GM12878 (cell line): ENCODE measurements around the gene NIN. TPM values are rescaled to one million over a fixed set of nuclear protein-coding genes. Genes with fewer than 3 reads are reported as not detected.

Source experiments
- ATAC-seq: fragments of 200-7000 bp; cut with Tn5 transposase; 3 replicates; pipeline ENCODE4 v1.9.1; 2020; ENCODE audit warnings: mild to moderate bottlenecking, moderate library complexity
- BruUV-seq: library from RNA; stranded (reverse); fragments of 400-500 nt; replicated peaks from 2 replicates; lab custom pipeline; 2021; lab: Mats Ljungman, UMichigan
- CTCF ChIA-PET: fragments of 300-600 bp; sonication (Branson Sonifier 250); formaldehyde crosslinking; extraction: SDS; loops from one replicate; lab custom pipeline; 2021; ENCODE audit warnings: inconsistent platforms; lab: Yijun Ruan, JAX
- POLR2A ChIA-PET: fragments of 350-600 bp; formaldehyde crosslinking; extraction: SDS; loops from one replicate; lab custom pipeline; 2021; ENCODE audit warnings: inconsistent platforms; lab: Charles Lee
- RAD21 ChIA-PET: fragments of 300-600 bp; sonication (Branson Sonifier 250); formaldehyde crosslinking; loops from one replicate; lab custom pipeline; 2023; ENCODE audit warnings: antibody characterized with exemption; ENCODE audit not compliant: unreplicated experiment; lab: Charles Lee
- SMC1A ChIA-PET: fragments of 300-600 bp; sonication (Branson Sonifier 250); formaldehyde crosslinking; loops from one replicate; lab custom pipeline; 2023; ENCODE audit not compliant: unreplicated experiment, uncharacterized antibody; lab: Charles Lee
- DNase-seq: peaks from one replicate; pipeline ENCODE4 v3.0.0-alpha.2; 2011; ENCODE audit warnings: low read depth, low spot score
- FAIRE-seq: peaks from 3 replicates; lab custom pipeline; 2011; peaks lifted over from hg19 to GRCh38; lab: Jason Lieb, UNC
- H2AFZ ChIP-seq: 2 replicates; pipeline ENCODE4 v1.6.0; 2011; ENCODE audit warnings: low read depth, low read length, control low read depth; ENCODE audit not compliant: control insufficient read depth
- H3K27ac ChIP-seq: 2 replicates; pipeline ENCODE4 v1.5.1; 2011; ENCODE audit warnings: control low read depth; ENCODE audit not compliant: control insufficient read depth, insufficient read depth
- H3K27me3 ChIP-seq, 2 experiments: replicated peaks in 1 of 2; 2 replicates each; pipeline versions ENCODE4 v1.6.0 to v1.6.1; 2011; ENCODE audit warnings: low read length in 1 of 2; ENCODE audit not compliant: control insufficient read depth in 2 of 2, insufficient read depth in 2 of 2
- H3K36me3 ChIP-seq, 2 experiments: 2 replicates each; pipeline ENCODE4 v1.5.1; 2011; ENCODE audit warnings: low read length in 1 of 2; ENCODE audit not compliant: control insufficient read depth in 2 of 2, insufficient read depth in 2 of 2
- H3K4me1 ChIP-seq: 2 replicates; pipeline ENCODE4 v1.6.1; 2011; ENCODE audit warnings: mild to moderate bottlenecking, low read length, moderate library complexity, mixed read lengths; ENCODE audit not compliant: control insufficient read depth, insufficient read depth
- H3K4me2 ChIP-seq: 2 replicates; pipeline ENCODE4 v1.6.0; 2011; ENCODE audit warnings: control low read depth; ENCODE audit not compliant: control insufficient read depth, insufficient read depth
- H3K4me3 ChIP-seq: fragments of 200-600 bp; sonication (generic); 2 replicates; pipeline ENCODE4 v1.5.1; 2016
- H3K79me2 ChIP-seq: 2 replicates; pipeline ENCODE4 v1.6.0; 2011; ENCODE audit warnings: low read length; ENCODE audit not compliant: control insufficient read depth, insufficient read depth
- H3K9ac ChIP-seq: 2 replicates; pipeline ENCODE4 v1.8.0; 2011; ENCODE audit warnings: low read length, control low read depth, mixed read lengths; ENCODE audit not compliant: control insufficient read depth, insufficient read depth
- H3K9me3 ChIP-seq: replicated peaks from 3 replicates; pipeline ENCODE4 v1.5.1; 2011; ENCODE audit warnings: mild to moderate bottlenecking, low read length; ENCODE audit not compliant: control insufficient read depth, insufficient read depth
- H4K20me1 ChIP-seq: 2 replicates; pipeline ENCODE4 v1.6.0; 2011; ENCODE audit not compliant: control insufficient read depth, insufficient read depth
- RAD51 ChIP-seq: fragments of 450-650 bp; IDR thresholded peaks from 2 replicates; pipeline ENCODE4 v1.6.1; 2016; ENCODE audit warnings: moderate library complexity, mild to moderate bottlenecking, inconsistent platforms
- RB1 ChIP-seq: fragments of 450-650 bp; formaldehyde crosslinking; IDR thresholded peaks from 2 replicates; pipeline ENCODE4 v1.6.1; 2017; ENCODE audit warnings: mild to moderate bottlenecking, borderline replicate concordance
- SP1 ChIP-seq: IDR thresholded peaks from one replicate; pipeline ENCODE4 v1.6.1; 2011; ENCODE audit warnings: low read depth, low read length
- SUZ12 ChIP-seq: fragments of 200-600 bp; sonication (generic); IDR thresholded peaks from one replicate; pipeline ENCODE4 v1.6.1; 2018; ENCODE audit warnings: antibody characterized with exemption, mild to moderate bottlenecking; ENCODE audit not compliant: unreplicated experiment
- WGBS: methylation state at CpG from one replicate; pipeline ENCODE4 v1.1.6; 2016; ENCODE audit warnings: low lambda C conversion rate; ENCODE audit not compliant: insufficient replicate concordance, insufficient coverage; ENCODE audit errors: missing lambda C conversion rate; 5-methylcytosine and 5-hydroxymethylcytosine counted together
- in situ Hi-C: fragments of 300-500 bp; cut with MboI; formaldehyde crosslinking; loops from 9 replicates; pipeline ENCODE4 v1.14.3; 2018; ENCODE audit warnings: mixed read lengths
- intact Hi-C: fragments of 100-400 bp; cut with micrococcal nuclease; formaldehyde crosslinking; loops from one replicate; pipeline ENCODE4 v1.14.2; 2022; ENCODE audit not compliant: unreplicated experiment
- polyA plus RNA-seq, 11 experiments: library from polyadenylated mRNA; depleted of rRNA in 4 of 11; unstranded in 6 of 11; stranded (reverse) in 5 of 11; fragments of >200 nt; fragmentation: Nextera tagmentation in 4 of 11; fragmentation: Illumina TruSeq in 1 of 11; extraction: Ambion mirVana in 4 of 11; extraction: Trizol in 1 of 11; gene quantifications; 1 replicate in 1 of 11; 2 replicates in 10 of 11; pipeline versions ENCODE4 v1.2.1 to v1.2.3, GENCODE V29; 2011 to 2016; ENCODE audit warnings: inconsistent platforms in 2 of 11, missing spikeins in 2 of 11, low read depth in 1 of 11
- total RNA-seq, 4 experiments: library from RNA; depleted of rRNA in 3 of 4; stranded (reverse); fragments of >200 nt in 3 of 4; fragmentation: Illumina TruSeq in 1 of 4; extraction: Trizol in 1 of 4; gene quantifications; 2 replicates each; pipeline versions ENCODE4 v1.2.1 to v1.2.3, GENCODE V29; 2013 to 2021
- TF ChIP-seq, protein P1 (sequence below): IDR thresholded peaks from 2 replicates; pipeline ENCODE4 v1.6.1; 2012; ENCODE audit warnings: low read length, inconsistent platforms

Gene NIN
- total and polyA plus RNA-seq, 10 of the 15 experiments (the other 5 are each of a cell fraction or from before 2014, with no cell fraction given): 16.2 to 135 (median 70.3) TPM

DNA sequence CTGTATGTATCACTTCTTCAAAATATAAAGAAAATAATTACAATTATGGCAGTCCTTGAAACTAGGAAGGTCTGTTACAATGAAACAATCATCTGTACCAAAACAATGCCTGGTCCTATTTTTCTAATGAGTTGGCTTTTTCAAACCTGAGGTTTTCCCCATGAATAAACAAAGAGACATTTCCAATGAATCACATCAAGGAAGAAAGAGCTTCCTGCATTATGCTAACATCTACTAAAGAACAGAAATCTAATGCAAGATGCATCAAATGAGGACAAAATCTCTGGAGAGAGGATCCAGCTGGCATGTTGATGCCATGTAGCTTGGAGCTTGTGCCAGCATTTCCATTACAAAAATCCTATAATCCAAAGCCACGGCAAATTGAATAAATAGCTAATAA lies 29.3 kb downstream of the NIN start:
- TSS peak; percentile 4 for BruUV-seq
- H3K27ac ChIP-seq: no peak overlapping the region
- no peak for ATAC-seq
- H3K4me2 ChIP-seq: no peak overlapping the region
- no peak overlapping the region for H3K9ac ChIP-seq
- no peak overlapping the region for H2AFZ ChIP-seq
- ChIA-PET POLR2A (interaction anchor here (0.7 to 1.8 kb wide), 3 partner anchors 10 to 19 kb away, joined by 3 to 8 read pairs (median 4); no protein-coding TSS in a partner anchor), SMC1A (interaction anchor here (0.6 to 1.1 kb wide), 5 partner anchors 14 to 59 kb away, joined by 3 to 6 read pairs (median 3); no protein-coding TSS in a partner anchor), CTCF (interaction anchor here (0.8 to 1.3 kb wide), 7 partner anchors 7 to 481 kb away, joined by 3 to 5 read pairs (median 3); no protein-coding TSS in a partner anchor), RAD21 (interaction anchor here (1.0 to 1.8 kb wide), 2 partner anchors 10 to 59 kb away, joined by 3 to 5 read pairs; no protein-coding TSS in a partner anchor)
- H3K9me3 ChIP-seq: no peaks in the 10 kb centered on the region
- no peaks in the 10 kb centered on the region for H3K27me3 ChIP-seq
- no peak overlapping the region for H3K4me3 ChIP-seq
- WGBS: 100% methylated on average over 1 of the region's 1 CpG
- no peak for FAIRE-seq
- peaks cover 19% of the 10 kb centered on the region for H3K4me1 ChIP-seq
- TF ChIP-seq RAD51 (no peak), RB1 (no peak), SUZ12 (no peak), SP1 (no peak)
- TF ChIP-seq, protein P1, sequence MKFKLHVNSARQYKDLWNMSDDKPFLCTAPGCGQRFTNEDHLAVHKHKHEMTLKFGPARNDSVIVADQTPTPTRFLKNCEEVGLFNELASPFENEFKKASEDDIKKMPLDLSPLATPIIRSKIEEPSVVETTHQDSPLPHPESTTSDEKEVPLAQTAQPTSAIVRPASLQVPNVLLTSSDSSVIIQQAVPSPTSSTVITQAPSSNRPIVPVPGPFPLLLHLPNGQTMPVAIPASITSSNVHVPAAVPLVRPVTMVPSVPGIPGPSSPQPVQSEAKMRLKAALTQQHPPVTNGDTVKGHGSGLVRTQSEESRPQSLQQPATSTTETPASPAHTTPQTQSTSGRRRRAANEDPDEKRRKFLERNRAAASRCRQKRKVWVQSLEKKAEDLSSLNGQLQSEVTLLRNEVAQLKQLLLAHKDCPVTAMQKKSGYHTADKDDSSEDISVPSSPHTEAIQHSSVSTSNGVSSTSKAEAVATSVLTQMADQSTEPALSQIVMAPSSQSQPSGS: no peak
- TF ChIP-seq, all 136 proteins: peak for 0
- intact Hi-C loops: no loop called here
- H4K20me1 ChIP-seq: no peaks in the 10 kb centered on the region
- in situ Hi-C loops: no loop called here
- peaks cover 43% of the 10 kb centered on the region for H3K79me2 ChIP-seq
- H3K36me3 ChIP-seq: peaks cover 13 to 26% of the 10 kb centered on the region in 2 experiments
- DNase-seq: no peak
